BJ (cell line): Measurements from ENCODE around the gene ULK3. TPM values are rescaled to one million over a fixed set of nuclear protein-coding genes. Genes with fewer than 3 reads are reported as not detected.

Experiments
- CTCF ChIA-PET: fragments of 350-600 bp; formaldehyde crosslinking; extraction: SDS; loops from one replicate; lab custom pipeline; 2021; ENCODE audit warnings: antibody characterized with exemption, inconsistent platforms; lab: Yijun Ruan, JAX
- POLR2A ChIA-PET: fragments of 300-600 bp; sonication (Branson Sonifier 250); formaldehyde crosslinking; extraction: SDS; loops from one replicate; lab custom pipeline; 2021; ENCODE audit warnings: antibody characterized with exemption; lab: Charles Lee
- DNase-seq: peaks from one replicate; pipeline ENCODE4 v3.0.0-alpha.2; 2011; ENCODE audit warnings: low read depth
- H3K27me3 ChIP-seq: 2 replicates; pipeline ENCODE4 v1.6.0; 2011; ENCODE audit warnings: low read length; ENCODE audit not compliant: control insufficient read depth, insufficient read depth
- H3K36me3 ChIP-seq: 2 replicates; pipeline ENCODE4 v1.5.1; 2011; ENCODE audit warnings: low read length; ENCODE audit not compliant: control insufficient read depth, insufficient read depth
- H3K4me3 ChIP-seq: 2 replicates; pipeline ENCODE4 v1.5.1; 2011; ENCODE audit warnings: low read depth, mild to moderate bottlenecking, control low read depth, low read length
- CTCF ChIP-seq: IDR thresholded peaks from 2 replicates; pipeline ENCODE4 v1.5.1; 2011; ENCODE audit warnings: low read depth, mild to moderate bottlenecking, control low read depth, inconsistent platforms, low read length, moderate library complexity; ENCODE audit not compliant: insufficient read depth
- polyA plus RNA-seq: library from polyadenylated mRNA; depleted of rRNA; stranded (reverse); fragments of >200 nt; gene quantifications from 2 replicates; pipeline ENCODE4 v1.2.3, GENCODE V29; 2011

The ULK3 gene
- polyA plus RNA-seq, 1 experiment = 20.1 TPM

DNA sequence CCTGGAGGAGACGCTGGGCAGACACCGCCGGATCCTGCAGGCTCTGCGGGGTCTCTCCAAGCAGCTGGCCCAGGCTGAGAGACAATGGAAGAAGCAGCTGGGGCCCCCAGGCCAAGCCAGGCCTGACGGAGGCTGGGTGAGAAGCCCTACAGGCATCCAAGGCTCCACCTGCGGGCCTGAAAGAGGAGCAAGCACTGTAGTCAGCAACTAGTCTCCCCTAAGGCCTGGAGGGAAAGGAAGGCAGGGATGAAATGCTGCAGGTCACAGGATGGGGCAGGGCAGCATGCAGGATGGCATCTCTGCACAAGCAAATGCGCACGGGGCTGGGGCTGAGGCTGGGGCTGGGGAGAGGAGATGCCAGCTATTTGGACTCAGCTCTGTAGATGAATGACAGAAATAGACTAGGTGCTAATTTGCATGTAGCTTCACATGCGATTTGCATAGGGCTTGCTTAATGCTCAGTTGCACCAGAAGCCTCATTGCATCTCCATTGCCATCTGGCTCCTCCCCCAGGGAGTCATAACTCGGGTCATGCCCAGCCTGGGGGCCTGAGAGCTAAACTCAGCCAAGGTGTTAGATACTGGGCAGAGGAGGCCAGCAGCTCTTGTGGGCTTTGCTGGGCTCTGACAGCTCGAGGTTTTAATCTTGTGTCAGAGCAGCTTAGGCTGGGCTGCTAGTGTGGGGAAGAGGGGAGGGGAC, 21.7 kb downstream of the ULK3 start:
- CTCF ChIA-PET = interaction anchor here (0.6 to 2.1 kb wide), 6 partner anchors 11 to 495 kb away, joined by 3 to 8 read pairs (median 4); no protein-coding TSS in a partner anchor
- DNase-seq = no peak
- H3K27me3 ChIP-seq = peaks cover 13% of the 10 kb centered on the region
- H3K36me3 ChIP-seq = no peaks in the 10 kb centered on the region
- no peak overlapping the region for H3K4me3 ChIP-seq
- POLR2A ChIA-PET = no interaction called here
- no peak for TF ChIP-seq CTCF

- H3K4me3 ChIP-seq = no peak overlapping the region
- CTCF ChIA-PET = interaction anchor here (2.1 kb wide), 1 partner anchor 20 kb away, joined by 8 read pairs; no protein-coding TSS in a partner anchor
- H3K27me3 ChIP-seq = peaks cover 3% of the 10 kb centered on the region; the same call in 1 of the 2 replicates
- no peaks in the 10 kb centered on the region for H3K36me3 ChIP-seq
- no peak for DNase-seq
- POLR2A ChIA-PET = no interaction called here
- TF ChIP-seq CTCF = no peak
Measured at GRCh38 chr15:74820056-74820455, 22.9 kb downstream of the ULK3 start.

GRCh38 chr15:74817370-74817737, 25.6 kb downstream of the ULK3 start:
- CTCF ChIA-PET = interaction anchor here (1.1 to 1.9 kb wide), 5 partner anchors 8 to 85 kb away, joined by 3 to 9 read pairs (median 5); partner anchors contain the start of genes CPLX3 and ULK3
- no peak for DNase-seq

DNA sequence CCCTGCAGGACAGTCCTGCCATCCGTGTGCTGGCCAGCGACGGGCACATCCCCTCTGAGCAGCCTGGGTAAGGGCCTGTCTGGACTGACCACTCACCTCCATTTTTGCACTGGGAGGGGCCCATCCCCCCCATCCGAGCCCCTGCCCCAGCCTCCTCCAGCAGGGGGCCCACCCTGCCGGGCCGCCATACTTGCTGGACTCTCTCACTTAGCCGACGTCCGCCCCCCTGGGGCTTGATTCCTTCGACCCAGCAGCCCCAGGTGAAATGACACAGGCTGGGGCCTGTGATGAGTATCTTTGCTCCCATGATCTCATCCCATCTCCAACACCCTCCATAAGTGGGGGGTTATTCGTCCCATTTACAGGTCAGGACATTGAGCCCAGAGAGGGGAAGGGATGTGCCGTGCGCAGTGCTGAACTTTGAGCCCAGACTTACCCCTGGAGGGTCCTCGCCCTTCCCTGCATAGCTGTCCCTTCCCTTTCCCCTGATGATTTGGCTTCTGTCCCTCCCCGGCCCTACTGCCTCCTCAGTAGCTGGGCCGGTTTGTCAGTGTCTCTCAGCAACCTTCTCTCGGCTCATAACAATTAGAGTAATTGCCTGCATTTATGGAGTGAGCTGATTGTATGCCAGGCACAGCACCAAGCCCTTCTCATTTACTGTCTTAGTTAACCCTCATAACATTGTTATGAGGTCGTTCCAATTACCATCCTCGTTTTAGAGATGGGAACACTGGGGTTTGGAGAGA, 26.2 kb downstream of the ULK3 start:
- no peak for TF ChIP-seq CTCF
- DNase-seq = no peak
- H3K4me3 ChIP-seq = no peak overlapping the region
- ChIA-PET POLR2A (no interaction called here), CTCF (interaction anchor here (0.7 to 1.9 kb wide), 7 partner anchors 8 to 85 kb away, joined by 3 to 9 read pairs (median 5); partner anchors contain the start of genes CPLX3 and ULK3)
- H3K36me3 ChIP-seq = no peaks in the 10 kb centered on the region
- H3K27me3 ChIP-seq = no peaks in the 10 kb centered on the region

More at GRCh38 chr15:74817370-74817737, 25.6 kb downstream of the ULK3 start:
- TF ChIP-seq CTCF = peak; percentile 45
- H3K36me3 ChIP-seq = no peaks in the 10 kb centered on the region
- H3K4me3 ChIP-seq = no peak overlapping the region
- POLR2A ChIA-PET = no interaction called here
- no peaks in the 10 kb centered on the region for H3K27me3 ChIP-seq

DNA sequence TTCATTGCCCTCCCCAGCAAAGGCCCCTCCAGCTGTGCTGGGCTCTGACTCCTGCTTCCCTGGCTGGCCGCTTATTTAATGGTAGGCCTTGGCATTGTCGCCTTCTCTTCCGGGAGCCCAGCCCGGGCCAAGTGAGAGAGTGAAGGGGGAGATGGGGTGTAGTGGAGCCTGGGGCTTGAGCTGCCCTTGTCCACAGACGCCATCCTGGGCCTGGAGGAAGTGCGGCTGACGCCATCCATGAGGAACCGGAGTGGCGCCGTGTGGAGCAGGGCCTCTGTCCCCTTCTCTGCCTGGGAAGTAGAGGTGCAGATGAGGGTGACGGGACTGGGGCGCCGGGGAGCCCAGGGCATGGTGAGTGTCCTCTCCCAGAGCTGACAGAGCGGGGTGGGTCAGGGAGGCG, 27.0 kb downstream of the ULK3 start:
- DNase-seq = no peak
- ChIA-PET CTCF (interaction anchor here (0.7 to 1.9 kb wide), 5 partner anchors 16 to 45 kb away, joined by 3 to 9 read pairs (median 5); partner anchors contain the start of gene ULK3), POLR2A (no interaction called here)
- Histone ChIP-seq H3K27me3 (no peaks in the 10 kb centered on the region), H3K36me3 (no peaks in the 10 kb centered on the region), H3K4me3 (no peak overlapping the region)
- no peak for TF ChIP-seq CTCF
